Suppressor macrophage treated with lipopolysaccharide for 4 hours (primary cell): ENCODE data around the gene DCK.
"Not testable (repeated sequence)": the region's sequence is repeated elsewhere in the genome, so short reads cannot be mapped to it uniquely, and the experiment has no call there.

Experiments
- DNase-seq: peaks from one replicate; pipeline ENCODE4 v3.0.0-alpha.2; 2020

Gene DCK

GRCh38 chr4:70993181-70994068 is at the start of gene DCK:
TSS of gene DCK (plus strand) at chr4:70993649. CDS start at chr4:70993836, 187 bp downstream.
- peak; percentile 96 for DNase-seq

GRCh38 chr4:70945046-70945445 is 48.4 kb upstream of the DCK start:
- peak; percentile 84 for DNase-seq

- DNase-seq, result no peak
Measured at GRCh38 chr4:70945452-70946055, 47.9 kb upstream of the DCK start.

DNA sequence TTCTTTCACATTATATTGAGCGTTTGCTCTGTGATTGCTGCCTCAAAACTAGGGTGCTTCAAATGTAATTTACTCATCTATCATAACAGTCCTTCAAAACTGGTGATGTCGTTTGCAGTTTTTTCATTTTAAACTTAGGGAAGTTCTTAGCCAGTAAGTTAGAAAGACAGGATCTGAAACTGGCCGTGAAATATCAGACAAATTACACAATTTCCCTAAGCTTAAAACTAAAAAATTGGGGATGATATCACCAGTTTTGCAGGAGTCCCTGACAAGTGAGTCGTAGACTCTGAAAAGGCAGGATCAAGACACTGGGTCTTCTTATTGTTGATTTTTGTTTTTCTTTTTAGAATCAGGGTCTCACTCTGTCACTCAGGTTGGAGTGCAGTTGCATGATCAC is 46.5 kb upstream of the DCK start:
- DNase-seq, result peak; percentile 88

DNA sequence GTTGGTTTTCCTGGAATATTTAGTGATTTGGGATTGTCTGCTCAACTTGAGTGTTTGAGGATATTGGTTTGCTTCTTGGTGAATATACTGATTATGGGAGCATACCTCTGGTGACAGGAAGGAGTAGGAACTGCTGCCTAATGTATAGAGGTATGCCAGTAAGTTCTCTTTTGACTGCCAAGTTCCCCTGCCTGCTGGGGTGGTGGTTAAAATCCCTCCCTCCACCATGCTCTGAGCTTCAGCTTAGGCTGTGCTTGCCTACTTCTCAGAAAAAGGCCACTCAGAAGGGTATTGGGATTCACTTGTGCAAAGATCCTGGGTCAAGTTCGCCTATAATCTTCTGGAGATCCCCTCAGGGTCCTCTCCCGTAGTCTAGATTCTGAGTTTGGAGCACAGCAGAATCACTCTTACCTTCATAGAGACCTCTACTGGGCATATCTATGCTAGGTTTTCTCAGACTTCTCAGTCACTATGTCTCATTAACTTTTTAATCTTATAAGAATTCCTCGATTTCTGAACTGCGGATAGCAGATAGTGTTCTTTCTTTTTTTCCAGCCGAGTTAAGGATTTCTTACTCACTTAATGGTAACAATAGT is 44.7 kb upstream of the DCK start:
- no peak for DNase-seq

DNA sequence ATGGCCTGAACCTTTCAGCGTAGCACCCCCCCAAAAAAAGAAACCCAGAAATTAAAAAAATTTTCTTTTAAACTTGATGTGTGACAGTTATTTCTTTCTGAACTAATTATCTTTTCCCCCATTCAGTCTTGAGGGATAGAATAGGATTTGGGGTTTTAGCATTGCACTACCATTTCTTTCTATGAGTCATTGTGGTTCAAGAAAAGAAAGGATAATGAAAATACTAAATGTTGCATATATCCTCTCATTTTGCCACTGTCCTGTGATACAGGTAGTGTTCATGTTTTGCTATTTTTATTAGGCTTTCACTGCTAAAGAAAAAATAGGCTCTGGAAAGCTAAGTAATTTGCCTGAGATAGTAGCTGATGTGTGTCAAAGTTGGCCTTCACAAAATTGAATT is 39.4 kb upstream of the DCK start:
- DNase-seq, result peak; percentile 10

GRCh38 chr4:70956549-70957210 is 36.8 kb upstream of the DCK start:
- no peak for DNase-seq

DNA sequence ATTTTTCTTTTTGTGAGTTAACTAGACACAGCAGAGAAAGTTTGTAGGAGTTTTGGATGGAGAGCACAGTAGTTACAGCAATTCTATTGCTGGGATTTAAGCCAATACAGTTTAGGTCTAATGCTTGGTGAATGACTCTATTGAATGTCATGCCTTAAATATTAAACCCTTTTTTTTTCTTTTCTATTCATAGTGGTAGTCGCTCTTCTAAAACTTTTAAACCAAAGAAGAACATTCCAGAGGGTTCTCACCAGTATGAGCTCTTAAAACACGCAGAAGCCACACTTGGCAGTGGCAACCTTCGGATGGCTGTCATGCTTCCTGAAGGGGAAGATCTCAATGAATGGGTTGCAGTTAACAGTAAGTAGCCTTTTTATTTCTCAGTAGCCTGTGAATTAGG is 34.8 kb upstream of the DCK start:
- DNase-seq, result no peak

- no peak for DNase-seq
Measured at GRCh38 chr4:70969076-70969475, 24.4 kb upstream of the DCK start.

GRCh38 chr4:70976252-70976651 is 17.2 kb upstream of the DCK start:
- DNase-seq, result no peak

DNA sequence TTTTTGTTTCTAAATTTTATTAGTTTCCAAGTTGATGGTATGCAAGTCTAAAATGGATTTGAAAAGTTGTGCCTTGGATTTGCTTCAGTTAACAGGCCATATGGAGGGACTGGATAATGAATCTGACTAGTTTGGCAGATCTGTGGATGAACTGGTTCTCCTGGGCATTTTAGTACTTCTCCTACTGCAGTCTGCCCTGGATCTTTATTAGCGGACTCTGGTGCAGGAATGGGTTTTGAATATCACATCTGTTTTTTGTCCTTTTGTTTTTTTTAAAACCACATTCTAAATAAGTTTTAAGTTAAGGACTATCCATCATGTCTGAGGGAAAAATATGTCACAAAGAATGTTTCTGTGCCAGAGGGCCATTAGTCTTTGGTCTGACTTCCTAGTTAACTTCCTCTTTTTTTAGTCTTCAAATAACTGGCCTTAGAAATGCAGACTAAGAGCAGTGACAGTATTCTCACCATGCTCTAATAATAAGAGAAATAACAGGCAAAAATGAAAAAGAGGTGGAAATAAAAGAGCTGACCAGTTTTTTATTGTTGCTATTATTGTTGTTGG is 13.9 kb upstream of the DCK start:
- peak; percentile 47 for DNase-seq

DNA sequence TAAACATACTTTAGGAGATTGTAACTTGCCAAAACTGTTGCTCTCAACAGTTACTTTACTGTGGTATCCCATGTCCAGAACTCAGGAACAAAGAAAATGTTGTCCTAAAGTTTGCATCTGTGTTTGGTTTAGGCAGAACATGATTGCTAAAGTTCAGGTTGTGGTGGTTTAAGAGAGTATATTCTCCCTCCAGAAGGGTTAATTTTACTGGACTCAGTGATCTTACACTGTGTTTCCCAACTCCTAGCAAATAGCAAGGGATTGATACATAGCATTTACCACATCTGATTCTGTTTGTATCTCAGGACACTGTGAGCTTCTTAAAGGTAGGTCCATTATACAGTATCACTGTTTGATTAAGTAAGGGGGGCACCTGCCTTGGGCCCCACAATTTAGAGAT is 13.3 kb upstream of the DCK start:
- no peak for DNase-seq

- DNase-seq, result no peak
Measured at GRCh38 chr4:70984106-70984505, 9.3 kb upstream of the DCK start.

DNA sequence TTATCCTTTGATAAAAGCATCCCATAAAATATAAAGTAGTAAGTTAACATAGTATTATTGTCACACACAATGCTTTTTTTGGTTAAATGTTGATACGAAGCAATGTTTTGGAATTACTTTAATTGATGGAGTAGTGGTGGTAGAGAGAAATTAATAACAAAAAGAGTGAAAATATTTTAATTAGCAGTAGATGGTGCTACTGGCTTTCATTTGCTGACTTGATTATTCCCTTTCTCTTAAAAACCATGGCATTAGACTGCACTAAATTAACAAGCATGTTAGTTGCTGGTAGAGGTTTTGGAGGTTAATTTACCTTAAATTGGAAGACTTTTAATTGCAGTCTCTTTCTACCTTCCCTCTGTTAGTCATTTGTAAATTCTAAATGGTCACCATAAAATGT is 8.9 kb upstream of the DCK start:
- no peak for DNase-seq

DNA sequence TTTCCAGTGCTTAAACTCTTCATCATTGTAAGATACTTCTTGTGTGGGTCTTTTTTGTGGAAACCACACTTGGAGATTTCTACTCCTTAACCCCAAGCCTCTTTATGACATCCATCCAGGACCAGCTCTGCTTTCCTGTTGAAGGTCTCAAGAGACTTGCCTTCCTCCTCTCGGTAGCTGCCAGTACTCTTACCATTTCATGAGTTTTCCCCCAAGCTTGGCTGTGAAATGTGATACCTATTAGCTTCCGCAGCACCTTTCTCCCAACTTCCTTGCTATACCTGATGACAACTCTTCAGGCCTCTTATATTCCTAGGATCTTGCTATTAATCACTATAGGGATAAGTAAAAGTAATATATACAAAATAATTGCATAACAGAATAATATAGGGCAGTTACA is 1.9 kb upstream of the DCK start:
- no peak for DNase-seq

DNA sequence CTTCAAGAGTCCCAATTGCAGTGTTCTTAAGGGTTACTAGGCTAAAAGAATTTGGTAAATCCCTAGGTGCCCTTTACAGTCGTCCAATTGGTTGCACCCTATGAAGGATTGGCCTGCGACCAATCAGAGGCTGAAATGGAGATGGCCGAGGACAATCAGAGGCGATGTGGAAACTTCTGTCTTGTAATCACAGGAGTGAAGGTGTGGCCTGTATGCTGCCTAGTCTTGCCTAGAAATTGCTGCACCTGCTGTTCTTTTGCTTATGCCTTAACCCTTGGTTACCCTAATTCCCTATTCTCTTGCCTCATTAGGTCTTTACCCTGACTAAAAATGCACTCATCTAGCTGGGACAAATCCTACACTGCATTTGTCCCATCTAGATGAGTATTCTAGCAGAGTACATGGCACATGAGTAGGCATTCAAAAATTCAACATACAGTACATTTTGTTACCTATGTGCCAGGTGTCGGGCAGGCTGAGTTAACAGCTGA is 1.0 kb upstream of the DCK start:
- DNase-seq, result no peak

DNA sequence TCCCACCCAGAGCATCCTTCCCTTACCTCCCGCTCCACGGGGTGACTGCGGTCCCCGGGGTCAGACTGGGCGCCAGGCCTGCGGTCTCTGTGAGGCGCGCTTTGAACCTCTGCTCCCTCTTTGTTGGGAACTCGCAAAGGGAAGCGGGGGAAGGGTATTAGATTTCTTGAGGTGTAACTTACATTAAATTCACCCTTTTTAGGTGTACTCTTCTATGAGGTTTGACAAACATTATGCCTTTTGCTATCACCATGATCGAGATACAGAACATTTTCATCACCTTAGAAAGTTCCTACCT is 569 bp downstream of the DCK start:
- no peak for DNase-seq

- DNase-seq, result peak; percentile 22
Measured at GRCh38 chr4:70994387-70995099, 1.1 kb downstream of the DCK start.

DNA sequence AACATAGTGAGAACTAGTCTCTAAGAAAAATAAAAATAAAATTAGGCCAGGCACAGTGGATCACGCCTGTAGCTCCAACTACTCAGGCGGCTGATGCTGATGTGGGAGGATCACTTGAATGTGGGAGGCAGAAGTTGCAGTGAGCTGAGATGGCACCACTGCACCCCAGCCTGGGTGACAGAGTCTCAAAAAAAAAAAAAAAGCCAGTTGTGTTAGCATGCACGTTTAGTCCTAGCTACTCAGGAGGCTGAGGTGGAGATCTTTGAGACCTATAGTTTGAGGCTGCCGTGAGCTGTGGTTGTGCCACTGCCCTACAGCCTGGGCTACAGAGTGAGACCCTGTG is 2.5 kb downstream of the DCK start:
- peak; percentile 30 for DNase-seq

DNA sequence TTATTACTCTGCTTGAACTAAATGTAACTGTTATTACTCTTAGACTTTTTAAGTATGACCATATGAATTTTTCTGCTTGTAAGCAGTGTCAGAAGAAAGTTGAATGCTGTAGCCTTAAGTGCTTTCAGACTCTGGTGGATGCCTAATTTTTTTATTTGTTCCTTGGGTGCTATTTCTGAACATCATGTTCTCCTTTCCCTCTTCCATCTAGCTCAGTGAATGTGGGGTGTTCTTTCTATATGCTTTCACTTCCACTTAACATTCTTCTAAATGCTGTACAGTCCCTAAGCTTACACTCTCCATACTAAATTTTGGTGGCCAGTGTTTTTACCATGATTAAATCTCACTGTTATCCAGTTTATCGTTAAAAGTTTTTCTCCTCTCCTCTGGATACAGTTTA is 3.6 kb downstream of the DCK start:
- peak; percentile 47 for DNase-seq

GRCh38 chr4:70997546-70997945 is 4.1 kb downstream of the DCK start:
- peak; percentile 20 for DNase-seq

- not testable (repeated sequence) for DNase-seq
Measured at GRCh38 chr4:70999639-71000038, 6.2 kb downstream of the DCK start.

DNA sequence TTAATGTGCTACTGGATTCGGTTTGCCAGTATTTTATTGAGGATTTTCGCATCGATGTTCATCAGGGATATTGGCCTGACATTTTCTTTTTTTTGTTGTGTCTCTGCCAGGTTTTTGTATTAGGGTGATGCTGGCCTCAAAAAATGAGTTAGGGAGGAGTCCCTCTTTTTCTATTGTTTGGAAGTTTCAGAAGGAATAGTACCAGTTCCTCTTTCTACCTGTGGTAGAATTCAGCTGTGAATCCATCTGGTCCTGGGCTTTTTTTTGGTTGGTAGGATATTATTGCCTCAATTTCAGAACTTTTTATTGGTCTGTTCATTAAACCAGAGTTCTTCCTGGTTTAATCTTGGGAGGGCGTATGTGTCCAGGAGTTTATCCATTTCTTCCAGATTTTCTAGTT is 7.9 kb downstream of the DCK start:
- not testable (repeated sequence) for DNase-seq
